ENCODE measurements around the gene HTD2.
"Not testable (repeated sequence)": the region's sequence is repeated elsewhere in the genome, so short reads cannot be mapped to it uniquely, and the experiment has no call there.

GRCh38 chr3:58339146-58339545 is 32.8 kb downstream of the HTD2 start:
- TF ChIP-seq CTCF (IDR thresholded peaks at IDR 0.05); REST (IDR thresholded peaks at IDR 0.05; ENCODE audit: insufficient read depth in 1 of 2, low read depth in 2 of 2, low read length in 1 of 2); POLR2AphosphoS5 (IDR thresholded peaks at IDR 0.05; ENCODE audit: low read depth, low read length); TCF7L2 (IDR thresholded peaks at IDR 0.05; ENCODE audit: low read depth, low read length): not testable (repeated sequence)

Measured in Panc1 (cell line).